Testis (tissue), 2 donors: ENCODE results near the gene DYNC1I1.

ENCODE experiments used
- CTCF ChIP-seq, 3 experiments: fragments of 450-650 bp in 2 of 3; fragments of 200-600 bp in 1 of 3; sonication (generic) in 1 of 3; IDR thresholded peaks; one replicate each; pipeline ENCODE4 v1.5.1; 2016 to 2019; ENCODE audit warnings: antibody characterized with exemption in 3 of 3, mild to moderate bottlenecking in 2 of 3, moderate library complexity in 1 of 3
- POLR2A ChIP-seq: fragments of 450-650 bp; IDR thresholded peaks from one replicate; pipeline ENCODE4 v1.6.1; 2017; ENCODE audit warnings: antibody characterized with exemption, mild to moderate bottlenecking, moderate library complexity

- TF ChIP-seq CTCF (IDR thresholded peaks at IDR 0.05), result no peak
- TF ChIP-seq POLR2A, result no peak
These were observed 279.9 kb downstream of the DYNC1I1 start for GRCh38 chr7:96052289-96052688.
